Ascending aorta (tissue), 2 donors: Measurements from ENCODE around the gene GATAD2B. TPM values are rescaled to one million over a fixed set of nuclear protein-coding genes. Genes with fewer than 3 reads are reported as not detected.

Experiments
- DNase-seq, 2 donors: peaks; one replicate each; pipeline ENCODE4 v3.0.0-alpha.2; 2019; ENCODE audit warnings: low spot score in 2 of 2
- H3K27ac ChIP-seq, 2 donors: fragments of 200-600 bp; sonication (generic); one replicate each; pipeline ENCODE4 v1.5.1; 2016 to 2017; ENCODE audit warnings: mild to moderate bottlenecking in 1 of 2
- H3K27me3 ChIP-seq: fragments of 200-600 bp; sonication (generic); one replicate; pipeline ENCODE4 v1.5.1; 2017
- H3K36me3 ChIP-seq, 2 donors: fragments of 200-600 bp; sonication (generic); one replicate each; pipeline ENCODE4 v1.5.1; 2016
- H3K4me1 ChIP-seq, 2 donors: fragments of 200-600 bp; sonication (generic); one replicate each; pipeline ENCODE4 v1.5.1; 2016 to 2017; ENCODE audit warnings: mild to moderate bottlenecking in 1 of 2
- H3K4me3 ChIP-seq, 2 donors: fragments of 200-600 bp; sonication (generic); one replicate each; pipeline ENCODE4 v1.5.1; 2016 to 2017; ENCODE audit warnings: mild to moderate bottlenecking in 1 of 2
- H3K9me3 ChIP-seq, 2 donors: fragments of 200-600 bp; sonication (generic); one replicate each; pipeline ENCODE4 v1.5.1; 2016
- CTCF ChIP-seq, 3 experiments: fragments of 200-600 bp in 2 of 3; fragments of 450-650 bp in 1 of 3; sonication (generic) in 2 of 3; IDR thresholded peaks; one replicate each; pipeline ENCODE4 v1.5.1; 2016 to 2019; ENCODE audit warnings: antibody characterized with exemption in 3 of 3, mild to moderate bottlenecking in 1 of 3, moderate library complexity in 1 of 3
- intact Hi-C: fragments of 100-400 bp; cut with DNase I; formaldehyde crosslinking; loops from one replicate; pipeline ENCODE4 v1.15.1; 2023
- total RNA-seq: library from RNA; depleted of rRNA; stranded (reverse); fragments of >200 nt; gene quantifications from one replicate; pipeline ENCODE4 v1.1.0, GENCODE V29; 2016

The GATAD2B gene
- total RNA-seq, 1 donor from 2014 or later = 9.5 TPM

GRCh38 chr1:153967107-153967999 is 44.6 kb upstream of the GATAD2B start, which contains the start of gene CREB3L4:
TSS of gene CREB3L4 (plus strand) at chr1:153967902. CDS start at chr1:153968526, 624 bp downstream.
- DNase-seq = peak; percentile 73 to 96
- Histone ChIP-seq H3K4me3 (peak within 1 kb of the TSS; percentile 62 to 69), H3K9me3 (no peaks in the 10 kb centered on the region), H3K27ac (peak within 1 kb of the TSS; percentile 80 to 85), H3K36me3 (no peaks in the 10 kb centered on the region), H3K4me1 (peaks cover 9 to 20% of the 10 kb centered on the region in 2 donors), H3K27me3 (no peaks in the 10 kb centered on the region)
- TF ChIP-seq CTCF (IDR thresholded peaks at IDR 0.05) = peak; percentile 6 to 43 (median 43)
- intact Hi-C loops = loop anchor here (1.0 kb wide), 3 partner anchors 10 to 21 kb away; partner anchors contain the start of genes DENND4B, JTB and RAB13

DNA sequence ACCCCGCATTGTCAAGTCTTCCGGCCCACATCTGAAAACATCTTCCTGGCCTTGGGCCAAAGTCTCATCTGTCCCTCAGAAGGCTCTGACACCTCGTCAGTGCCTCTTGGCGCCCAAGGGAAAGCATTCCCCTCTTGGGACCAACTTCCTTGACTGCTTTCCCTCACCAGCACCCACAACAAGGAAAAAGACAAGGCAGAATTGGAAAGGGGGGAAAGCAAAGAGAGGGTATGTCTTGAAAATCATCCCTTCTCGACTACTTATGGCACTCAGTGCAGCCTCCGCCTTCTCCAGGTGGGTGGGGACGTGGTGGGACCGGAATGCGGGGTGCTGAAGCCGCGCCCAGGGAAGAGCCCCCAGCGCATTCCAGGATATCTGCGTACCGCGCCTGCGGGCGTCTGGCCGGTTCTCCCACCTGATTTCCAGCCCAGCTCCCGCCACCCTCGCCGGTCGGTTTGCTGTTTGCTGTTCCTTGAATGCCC is 41.1 kb upstream of the GATAD2B start:
- H3K4me1 ChIP-seq = peaks cover 18 to 35% of the 10 kb centered on the region in 2 donors
- H3K4me3 ChIP-seq = peak overlapping the region; percentile 65 to 75
- DNase-seq = no peak
- H3K27me3 ChIP-seq = no peaks in the 10 kb centered on the region
- H3K36me3 ChIP-seq = peaks cover 10 to 14% of the 10 kb centered on the region in 2 donors
- H3K27ac ChIP-seq = peak overlapping the region; percentile 91 to 96
- no peaks in the 10 kb centered on the region for H3K9me3 ChIP-seq
- intact Hi-C loops = loop anchor here (1.0 to 5.0 kb wide), 3 partner anchors 22 to 292 kb away; partner anchors contain the start of genes GATAD2B, ILF2 and RAB13
- no peak for TF ChIP-seq CTCF (IDR thresholded peaks at IDR 0.05)

DNA sequence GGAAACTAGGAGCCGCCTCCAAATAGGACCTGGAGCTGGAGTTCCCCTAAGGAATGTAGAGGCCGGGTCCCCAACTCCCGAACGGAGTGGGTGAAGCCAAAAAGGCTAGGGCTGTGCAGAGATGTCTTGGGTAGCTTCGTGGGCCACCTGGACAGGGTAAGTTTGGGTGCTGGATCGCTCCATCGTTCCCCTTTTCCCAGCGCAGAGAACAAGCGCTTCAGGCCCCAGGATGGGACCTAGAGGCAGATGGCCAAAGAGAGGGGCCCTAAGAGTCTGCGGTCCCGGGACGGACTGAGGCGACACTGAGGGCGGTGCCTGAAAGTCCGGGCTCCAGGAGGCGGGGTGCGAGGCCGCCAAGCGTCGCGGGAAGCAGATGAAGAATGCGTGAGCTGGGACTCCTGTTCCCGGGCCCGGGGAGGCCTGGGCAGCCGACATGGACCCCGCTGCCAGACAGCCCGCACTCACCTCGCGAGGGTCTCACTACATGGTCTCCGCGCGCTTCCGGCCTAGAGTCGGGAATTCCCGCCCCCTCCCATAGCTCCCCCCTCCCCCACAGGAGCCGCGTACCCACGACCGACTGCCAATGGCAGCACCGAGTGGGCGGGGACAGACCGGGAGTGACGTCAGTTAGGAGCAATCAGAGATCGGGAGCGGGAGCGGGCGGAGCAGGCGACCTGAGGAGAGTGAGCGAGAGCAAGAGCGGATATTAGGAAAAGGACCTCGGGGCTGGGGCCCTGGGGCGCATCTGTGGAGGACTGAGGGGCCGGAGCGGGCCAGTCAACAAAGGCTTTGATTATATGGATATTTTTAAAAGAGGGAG is 40.5 kb upstream of the GATAD2B start, which contains the start of gene SLC39A1:
Gene SLC39A1, minus strand, starts transcription at position 508 of the 820 bp plus-strand sequence. CDS start 822 bp downstream, outside the sequence.
- H3K27ac ChIP-seq = peak within 1 kb of the TSS; percentile 91 to 96
- H3K36me3 ChIP-seq = peaks cover 10 to 14% of the 10 kb centered on the region in 2 donors
- no peak for TF ChIP-seq CTCF (IDR thresholded peaks at IDR 0.05)
- H3K9me3 ChIP-seq = no peaks in the 10 kb centered on the region
- peaks cover 18 to 34% of the 10 kb centered on the region in 2 donors for H3K4me1 ChIP-seq
- no peaks in the 10 kb centered on the region for H3K27me3 ChIP-seq
- DNase-seq = peak; percentile 97 to 99
- intact Hi-C loops = loop anchor here (1.0 to 5.0 kb wide), 3 partner anchors 23 to 291 kb away; partner anchors contain the start of genes GATAD2B, ILF2 and RAB13
- H3K4me3 ChIP-seq = peak within 1 kb of the TSS; percentile 65 to 75

DNA sequence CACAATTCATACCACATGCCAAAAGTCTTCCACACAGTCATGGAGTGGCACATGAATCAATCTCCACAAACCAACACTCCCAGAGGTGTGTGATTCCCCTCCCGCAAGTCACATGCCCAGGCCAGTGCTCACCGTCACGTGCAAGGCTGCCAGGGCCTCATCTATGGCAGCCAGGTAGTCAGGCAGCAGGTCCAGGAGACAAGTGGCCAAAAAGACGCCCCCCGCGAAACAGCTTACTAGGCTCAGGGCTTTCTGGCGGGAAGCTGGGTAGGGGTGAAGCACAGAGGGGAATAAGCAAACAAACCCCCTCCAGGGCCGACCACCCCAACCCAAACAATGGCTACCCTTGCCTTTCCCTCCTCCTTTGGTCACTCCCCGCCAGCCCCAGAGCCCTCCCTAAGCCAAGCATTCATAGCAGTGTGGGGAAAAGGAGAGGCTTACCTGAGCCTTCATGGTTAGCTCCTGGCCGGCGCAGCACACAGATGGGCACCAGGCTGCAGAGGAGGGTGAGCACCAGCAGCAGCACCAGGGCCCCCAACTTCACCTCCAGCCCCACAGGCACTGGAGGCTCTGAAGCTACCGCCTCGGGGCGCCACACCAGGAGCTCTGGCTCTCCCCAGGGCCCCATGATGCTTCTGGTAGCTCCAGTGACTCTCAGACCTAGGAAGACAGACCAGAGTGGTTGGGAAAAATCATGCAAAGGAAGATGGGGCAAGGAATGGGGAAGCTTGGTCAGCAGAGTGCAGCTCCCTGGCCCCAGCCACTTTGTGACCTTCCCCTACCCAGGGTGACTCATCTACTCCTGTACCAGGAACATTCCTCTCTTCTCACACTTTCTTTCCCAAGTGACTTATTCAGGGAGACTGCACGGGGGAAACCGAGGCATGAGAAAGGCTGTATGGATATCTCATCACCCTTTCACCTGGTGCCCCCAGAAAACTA is 39.6 kb upstream of the GATAD2B start:
- no peak for TF ChIP-seq CTCF (IDR thresholded peaks at IDR 0.05)
- Histone ChIP-seq H3K36me3 (peaks cover 10 to 14% of the 10 kb centered on the region in 2 donors), H3K27me3 (no peaks in the 10 kb centered on the region), H3K9me3 (no peaks in the 10 kb centered on the region), H3K4me1 (peaks cover 18 to 30% of the 10 kb centered on the region in 2 donors), H3K4me3 (peak overlapping the region; percentile 65 to 75), H3K27ac (peak overlapping the region; percentile 91 to 96)
- peak in 1 of 2 donors; percentile 79 for DNase-seq
- intact Hi-C loops = loop anchor here (1.0 to 5.0 kb wide), 3 partner anchors 24 to 290 kb away; partner anchors contain the start of genes GATAD2B, ILF2 and RAB13
